Suprapubic skin (tissue), 4 donors: ENCODE measurements around the gene TADA1. TPM values are rescaled to one million over a fixed set of nuclear protein-coding genes. Genes with fewer than 3 reads are reported as not detected.
A peak's percentile ranks its signal among the peaks of the same experiment; 100 is the strongest.
"Not testable (repeated sequence)": the region's sequence is repeated elsewhere in the genome, so short reads cannot be mapped to it uniquely, and the experiment has no call there.

Experiments
- DNase-seq, 2 donors: peaks; one replicate each; pipeline ENCODE4 v3.0.0-alpha.2; 2019; ENCODE audit warnings: low spot score in 2 of 2
- H3K27ac ChIP-seq: fragments of 200-600 bp; sonication (generic); one replicate; pipeline ENCODE4 v1.5.1; 2019
- H3K27me3 ChIP-seq: fragments of 200-600 bp; sonication (generic); one replicate; pipeline ENCODE4 v1.5.1; 2019
- H3K36me3 ChIP-seq: fragments of 200-600 bp; sonication (generic); one replicate; pipeline ENCODE4 v1.5.1; 2019
- H3K4me1 ChIP-seq: fragments of 200-600 bp; sonication (generic); one replicate; pipeline ENCODE4 v1.5.1; 2019
- H3K4me3 ChIP-seq: fragments of 200-600 bp; sonication (generic); one replicate; pipeline ENCODE4 v1.5.1; 2019; ENCODE audit warnings: mild to moderate bottlenecking
- H3K9me3 ChIP-seq: fragments of 200-600 bp; sonication (generic); one replicate; pipeline ENCODE4 v1.5.1; 2019
- EP300 ChIP-seq: sonication (generic); formaldehyde crosslinking; IDR thresholded peaks from one replicate; pipeline ENCODE4 v1.6.1; 2017; ENCODE audit warnings: antibody characterized with exemption
- POLR2A ChIP-seq, 2 donors: fragments of 450-650 bp; IDR thresholded peaks; one replicate each; pipeline ENCODE4 v1.6.1; 2017; ENCODE audit warnings: antibody characterized with exemption in 2 of 2, mild to moderate bottlenecking in 2 of 2, moderate library complexity in 2 of 2
- POLR2AphosphoS5 ChIP-seq, 3 donors: sonication (generic); formaldehyde crosslinking; IDR thresholded peaks; one replicate each; pipeline ENCODE4 v1.6.1; 2017; ENCODE audit warnings: antibody characterized with exemption in 3 of 3
- WGBS: methylation state at CpG from one replicate; pipeline ENCODE4 v1.1.5; 2018; 5-methylcytosine and 5-hydroxymethylcytosine counted together
- total RNA-seq, 4 donors: library from RNA; depleted of rRNA; stranded (reverse); fragments of >200 nt; gene quantifications; one replicate each; pipeline ENCODE4 v1.1.0, GENCODE V29; 2016
- TF ChIP-seq, protein P1 (sequence below), 2 donors: fragments of 200-600 bp in 1 of 2; fragments of 450-650 bp in 1 of 2; sonication (generic) in 1 of 2; IDR thresholded peaks; one replicate each; pipeline ENCODE4 v1.5.1; 2016 to 2019; ENCODE audit warnings: antibody characterized with exemption in 2 of 2, mild to moderate bottlenecking in 1 of 2, moderate library complexity in 1 of 2

TADA1 gene
- total RNA-seq, 4 donors from 2014 or later = 11.3 to 14.3 (median 13.0) TPM

DNA sequence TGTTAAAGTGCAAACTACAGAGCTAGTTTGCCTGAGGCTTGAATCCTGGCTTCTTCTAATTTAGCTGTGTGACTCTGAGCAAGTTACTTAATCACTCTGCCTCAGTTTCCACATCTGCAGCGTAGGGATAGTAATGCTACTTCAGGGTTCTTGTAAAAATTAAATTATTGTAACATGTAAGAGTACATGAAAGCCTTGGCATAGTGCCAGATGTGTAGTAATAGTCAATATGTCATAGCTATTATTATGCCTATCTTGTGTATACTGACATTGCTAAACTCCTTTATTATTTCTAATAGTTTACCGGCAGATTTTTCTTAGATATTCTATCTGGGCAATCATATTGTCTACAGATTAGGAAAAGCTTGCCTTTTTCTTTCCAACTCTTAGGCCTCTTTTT, 6.8 kb upstream of the TADA1 start:
- Histone ChIP-seq H3K27ac (no peak overlapping the region), H3K4me1 (peaks cover 4% of the 10 kb centered on the region), H3K27me3 (peaks cover 23% of the 10 kb centered on the region), H3K36me3 (no peaks in the 10 kb centered on the region), H3K9me3 (no peaks in the 10 kb centered on the region), H3K4me3 (no peak overlapping the region)
- TF ChIP-seq, protein P1, sequence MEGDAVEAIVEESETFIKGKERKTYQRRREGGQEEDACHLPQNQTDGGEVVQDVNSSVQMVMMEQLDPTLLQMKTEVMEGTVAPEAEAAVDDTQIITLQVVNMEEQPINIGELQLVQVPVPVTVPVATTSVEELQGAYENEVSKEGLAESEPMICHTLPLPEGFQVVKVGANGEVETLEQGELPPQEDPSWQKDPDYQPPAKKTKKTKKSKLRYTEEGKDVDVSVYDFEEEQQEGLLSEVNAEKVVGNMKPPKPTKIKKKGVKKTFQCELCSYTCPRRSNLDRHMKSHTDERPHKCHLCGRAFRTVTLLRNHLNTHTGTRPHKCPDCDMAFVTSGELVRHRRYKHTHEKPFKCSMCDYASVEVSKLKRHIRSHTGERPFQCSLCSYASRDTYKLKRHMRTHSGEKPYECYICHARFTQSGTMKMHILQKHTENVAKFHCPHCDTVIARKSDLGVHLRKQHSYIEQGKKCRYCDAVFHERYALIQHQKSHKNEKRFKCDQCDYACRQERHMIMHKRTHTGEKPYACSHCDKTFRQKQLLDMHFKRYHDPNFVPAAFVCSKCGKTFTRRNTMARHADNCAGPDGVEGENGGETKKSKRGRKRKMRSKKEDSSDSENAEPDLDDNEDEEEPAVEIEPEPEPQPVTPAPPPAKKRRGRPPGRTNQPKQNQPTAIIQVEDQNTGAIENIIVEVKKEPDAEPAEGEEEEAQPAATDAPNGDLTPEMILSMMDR (IDR thresholded peaks at IDR 0.05) = no peak
- no peak for TF ChIP-seq EP300
- TF ChIP-seq POLR2AphosphoS5 (IDR thresholded peaks at IDR 0.05) = no peak
- no peak for TF ChIP-seq POLR2A (IDR thresholded peaks at IDR 0.05)
- DNase-seq = no peak
- 31% methylated on average over 2 of the region's 2 CpGs for WGBS

DNA sequence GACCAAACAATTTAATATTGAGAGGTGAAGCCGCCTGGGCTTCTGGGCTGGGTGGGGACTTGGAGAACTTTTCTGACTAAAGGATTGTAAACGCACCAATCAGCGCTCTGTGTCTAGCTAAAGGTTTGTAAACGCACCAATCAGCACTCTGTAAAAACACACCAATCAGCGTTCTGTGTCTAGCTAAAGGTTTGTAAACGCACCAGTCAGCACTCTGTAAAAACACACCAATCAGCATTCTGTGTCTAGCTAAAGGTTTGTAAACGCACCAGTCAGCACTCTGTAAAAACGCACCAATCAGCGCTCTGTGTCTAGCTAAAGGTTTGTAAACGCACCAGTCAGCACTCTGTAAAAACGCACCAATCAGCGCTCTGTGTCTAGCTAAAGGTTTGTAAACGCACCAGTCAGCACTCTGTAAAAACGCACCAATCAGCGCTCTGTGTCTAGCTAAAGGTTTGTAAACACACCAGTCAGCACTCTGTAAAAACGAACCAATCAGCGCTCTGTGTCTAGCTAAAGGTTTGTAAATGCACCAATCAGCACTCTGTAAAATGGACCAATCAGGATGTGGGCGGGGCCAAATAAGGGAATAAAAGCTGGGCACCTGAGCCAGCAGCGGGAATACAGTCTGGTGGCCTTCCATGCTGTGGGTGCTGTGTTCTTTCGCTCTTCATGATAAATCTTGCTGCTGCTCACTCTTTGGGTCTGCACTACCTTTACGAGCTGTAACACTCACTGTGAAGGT, 2.3 kb upstream of the TADA1 start:
- H3K9me3 ChIP-seq, H3K27me3 ChIP-seq, DNase-seq, H3K36me3 ChIP-seq, H3K27ac ChIP-seq, H3K4me3 ChIP-seq: not testable (repeated sequence)
- 96% methylated on average over 20 of the region's 21 CpGs for WGBS
- peaks cover 27% of the 10 kb centered on the region for H3K4me1 ChIP-seq

DNA sequence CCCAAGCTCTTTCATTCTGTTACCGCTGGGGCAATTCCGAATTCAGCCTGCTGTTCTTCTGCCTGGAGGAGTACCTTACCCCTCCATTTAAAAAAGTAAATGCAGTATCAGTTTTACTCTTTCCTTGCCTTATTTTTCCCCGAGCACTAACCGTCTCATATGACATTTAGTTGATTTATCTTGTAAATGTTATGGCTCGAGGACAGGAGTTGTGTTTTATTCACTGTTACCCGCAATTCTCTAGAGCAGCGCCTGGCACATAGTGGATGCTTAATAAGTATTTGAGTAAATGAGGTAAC, 425 bp upstream of the TADA1 start:
- H3K27me3 ChIP-seq = no peaks in the 10 kb centered on the region
- H3K4me3 ChIP-seq = peak overlapping the region; percentile 81
- H3K36me3 ChIP-seq = no peaks in the 10 kb centered on the region
- TF ChIP-seq EP300 (no peak), POLR2A (IDR thresholded peaks at IDR 0.05) (no peak)
- TF ChIP-seq, protein P1 (IDR thresholded peaks at IDR 0.05) = peak in 1 of 2 donors; percentile 12
- H3K27ac ChIP-seq = no peak overlapping the region
- peaks cover 28% of the 10 kb centered on the region for H3K4me1 ChIP-seq
- no peaks in the 10 kb centered on the region for H3K9me3 ChIP-seq
- under 1% methylated on average over 7 of the region's 7 CpGs for WGBS
- no peak for DNase-seq

DNA sequence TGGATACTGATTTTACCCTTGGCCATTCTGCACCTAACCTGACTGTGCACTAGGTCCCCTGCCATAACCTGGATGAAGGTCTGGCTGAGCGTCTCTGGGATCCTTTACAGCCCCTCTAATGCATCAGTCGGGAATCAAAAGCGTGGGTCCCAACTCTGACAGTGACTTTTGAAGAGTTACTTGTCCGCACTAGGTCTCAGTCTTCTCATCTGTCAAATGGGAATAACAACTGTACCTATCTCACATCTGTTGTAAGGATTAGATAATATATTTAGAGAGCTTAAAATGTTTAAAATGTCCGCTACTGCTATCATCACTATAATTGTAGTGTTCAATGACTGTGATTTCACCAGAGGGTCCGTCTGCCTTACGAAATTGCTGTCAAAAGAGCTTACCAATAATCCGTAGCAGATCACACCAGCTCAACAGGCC, 746 bp downstream of the TADA1 start:
- H3K36me3 ChIP-seq = no peaks in the 10 kb centered on the region
- H3K27ac ChIP-seq = peak overlapping the region; percentile 88
- no peaks in the 10 kb centered on the region for H3K27me3 ChIP-seq
- no peak for TF ChIP-seq POLR2A (IDR thresholded peaks at IDR 0.05)
- TF ChIP-seq, protein P1 (IDR thresholded peaks at IDR 0.05) = no peak
- no peak for TF ChIP-seq EP300
- TF ChIP-seq POLR2AphosphoS5 (IDR thresholded peaks at IDR 0.05) = no peak
- H3K4me1 ChIP-seq = peaks cover 28% of the 10 kb centered on the region
- WGBS = 38% methylated on average over 8 of the region's 8 CpGs
- DNase-seq = no peak
- peak overlapping the region; percentile 81 for H3K4me3 ChIP-seq
- no peaks in the 10 kb centered on the region for H3K9me3 ChIP-seq

DNA sequence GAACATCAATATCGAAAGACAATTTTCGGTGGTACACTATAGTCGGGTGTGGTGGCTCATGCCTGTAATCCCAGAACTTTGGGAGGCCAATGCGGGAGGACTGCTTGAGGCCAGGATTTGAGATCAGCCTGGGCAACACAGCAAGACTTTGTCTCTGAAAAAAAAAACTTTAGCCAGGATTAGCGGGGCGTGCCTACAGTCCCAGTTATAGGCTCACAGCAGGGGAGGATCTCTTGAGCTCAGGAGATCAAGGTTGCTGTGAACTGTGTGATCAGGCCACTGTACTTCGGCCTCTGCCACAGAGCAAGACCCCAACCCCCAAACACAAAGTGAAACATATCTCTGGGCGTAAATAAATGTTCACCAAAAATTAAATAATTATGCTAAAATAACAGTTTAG, 1.6 kb downstream of the TADA1 start:
- DNase-seq = no peak
- 92% methylated on average over 8 of the region's 8 CpGs for WGBS
- H3K27ac ChIP-seq = no peak overlapping the region
- H3K27me3 ChIP-seq = no peaks in the 10 kb centered on the region
- no peaks in the 10 kb centered on the region for H3K36me3 ChIP-seq
- H3K4me1 ChIP-seq = peaks cover 28% of the 10 kb centered on the region
- H3K9me3 ChIP-seq = no peaks in the 10 kb centered on the region
- H3K4me3 ChIP-seq = no peak overlapping the region
- TF ChIP-seq POLR2A (IDR thresholded peaks at IDR 0.05) (no peak), POLR2AphosphoS5 (IDR thresholded peaks at IDR 0.05) (no peak), EP300 (no peak)
- TF ChIP-seq, protein P1 (IDR thresholded peaks at IDR 0.05) = no peak

DNA sequence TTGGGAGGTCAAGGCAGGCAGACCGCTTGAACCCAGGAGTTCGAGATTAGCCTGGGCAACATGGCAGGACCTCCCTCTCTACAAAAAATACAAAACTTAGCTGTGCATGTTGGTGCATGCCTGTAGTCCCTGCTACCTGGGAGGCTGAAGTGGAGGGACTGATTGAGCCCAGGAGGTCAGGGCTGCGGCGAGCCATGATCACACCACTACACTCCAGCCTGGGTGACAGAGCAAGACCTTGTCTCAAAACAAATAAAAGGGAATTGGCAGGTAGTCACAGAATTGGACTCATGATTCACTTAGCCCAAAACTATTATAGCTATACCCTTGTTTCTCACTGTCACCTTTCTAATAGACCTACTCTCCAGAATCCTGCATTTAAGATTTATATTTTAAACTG, 5.5 kb downstream of the TADA1 start:
- WGBS = 88% methylated on average over 4 of the region's 4 CpGs
- Histone ChIP-seq H3K36me3 (peaks cover 17% of the 10 kb centered on the region), H3K4me3 (no peak overlapping the region), H3K27ac (no peak overlapping the region), H3K9me3 (no peaks in the 10 kb centered on the region), H3K4me1 (peaks cover 24% of the 10 kb centered on the region), H3K27me3 (no peaks in the 10 kb centered on the region)
- TF ChIP-seq POLR2A (IDR thresholded peaks at IDR 0.05) = no peak
- TF ChIP-seq, protein P1 (IDR thresholded peaks at IDR 0.05) = no peak
- TF ChIP-seq EP300 = no peak
- TF ChIP-seq POLR2AphosphoS5 (IDR thresholded peaks at IDR 0.05) = no peak
- DNase-seq = no peak
